IMR-90 (cell line): Measurements from ENCODE around the gene RDH13. TPM values are rescaled to one million over a fixed set of nuclear protein-coding genes. Genes with fewer than 3 reads are reported as not detected.

Experiments
- ATAC-seq: fragments of 200-7000 bp; cut with Tn5 transposase; 2 replicates; pipeline ENCODE4 v1.9.1; 2020; ENCODE audit warnings: low read depth, mild to moderate bottlenecking, moderate library complexity
- BruUV-seq: library from RNA; stranded (reverse); fragments of 400-500 nt; replicated peaks from 2 replicates; lab custom pipeline; 2021; lab: Mats Ljungman, UMichigan
- CTCF ChIA-PET: fragments of 300-600 bp; formaldehyde crosslinking; extraction: SDS; loops from one replicate; lab custom pipeline; 2021; ENCODE audit warnings: antibody characterized with exemption; lab: Yijun Ruan, JAX
- POLR2A ChIA-PET: fragments of 300-600 bp; sonication (Branson Sonifier 250); formaldehyde crosslinking; loops from one replicate; lab custom pipeline; 2022; ENCODE audit warnings: antibody characterized with exemption; ENCODE audit not compliant: unreplicated experiment; lab: Charles Lee
- DNase-seq: peaks from one replicate; pipeline ENCODE4 v3.0.0; 2013
- H2AFZ ChIP-seq: replicated peaks from 2 replicates; pipeline ENCODE3; 2013; ENCODE audit warnings: low read length, mild to moderate bottlenecking; ENCODE audit not compliant: poor library complexity
- H2AK5ac ChIP-seq: 2 replicates; pipeline ENCODE4 v1.6.1; 2013; ENCODE audit warnings: low read depth, low read length, inconsistent platforms
- H2AK9ac ChIP-seq: replicated peaks from 2 replicates; pipeline ENCODE3; 2013; ENCODE audit warnings: mild to moderate bottlenecking, low read depth, low read length, moderate library complexity; ENCODE audit not compliant: poor library complexity
- H2BK120ac ChIP-seq: 2 replicates; pipeline ENCODE4 v1.6.1; 2013; ENCODE audit warnings: low read depth, low read length, inconsistent platforms
- H2BK15ac ChIP-seq: 3 replicates; pipeline ENCODE4 v1.6.1; 2013; ENCODE audit warnings: low read depth, low read length, inconsistent platforms
- H2BK20ac ChIP-seq: 2 replicates; pipeline ENCODE4 v1.6.1; 2013; ENCODE audit warnings: low read depth, mild to moderate bottlenecking, inconsistent platforms, low read length, moderate library complexity
- H2BK5ac ChIP-seq: 2 replicates; pipeline ENCODE4 v1.6.1; 2013; ENCODE audit warnings: mild to moderate bottlenecking, low read depth, low read length, inconsistent platforms; ENCODE audit not compliant: poor library complexity, severe bottlenecking
- H3K14ac ChIP-seq: replicated peaks from 2 replicates; pipeline ENCODE4 v1.6.1; 2013; ENCODE audit warnings: low read depth, low read length, inconsistent platforms
- H3K18ac ChIP-seq: 2 replicates; pipeline ENCODE4 v1.6.1; 2013; ENCODE audit warnings: low read depth, low read length, control low read depth
- H3K23ac ChIP-seq: 2 replicates; pipeline ENCODE4 v1.6.1; 2013; ENCODE audit warnings: low read depth, low read length, inconsistent platforms
- H3K27ac ChIP-seq: 2 replicates; pipeline ENCODE4 v1.5.1; 2013; ENCODE audit warnings: mild to moderate bottlenecking, control low read depth, low read length; ENCODE audit not compliant: insufficient read depth
- H3K27me3 ChIP-seq: 2 replicates; pipeline ENCODE4 v1.6.1; 2013; ENCODE audit warnings: low read length; ENCODE audit not compliant: control insufficient read depth, insufficient read depth
- H3K36me3 ChIP-seq: 2 replicates; pipeline ENCODE4 v1.6.1; 2013; ENCODE audit warnings: low read length, mixed read lengths; ENCODE audit not compliant: control insufficient read depth, insufficient read depth
- H3K4ac ChIP-seq: 2 replicates; pipeline ENCODE4 v1.6.1; 2013; ENCODE audit warnings: low read depth, low read length, inconsistent platforms
- H3K4me1 ChIP-seq: 2 replicates; pipeline ENCODE4 v1.6.1; 2013; ENCODE audit warnings: low read length, mixed read lengths; ENCODE audit not compliant: control insufficient read depth, insufficient read depth
- H3K4me2 ChIP-seq: 2 replicates; pipeline ENCODE4 v1.6.1; 2013; ENCODE audit warnings: low read depth, mild to moderate bottlenecking, control low read depth, low read length, moderate library complexity
- H3K4me3 ChIP-seq: 2 replicates; pipeline ENCODE4 v1.5.1; 2013; ENCODE audit warnings: low read depth, mild to moderate bottlenecking, control low read depth, low read length, moderate library complexity; ENCODE audit not compliant: insufficient read depth
- H3K56ac ChIP-seq: 2 replicates; pipeline ENCODE4 v1.6.1; 2013; ENCODE audit warnings: low read length, inconsistent platforms; ENCODE audit not compliant: insufficient read depth; ENCODE audit errors: extremely low read depth
- H3K79me1 ChIP-seq, 2 experiments: 2 replicates each; pipeline ENCODE4 v1.6.1; 2013; ENCODE audit warnings: low read length in 2 of 2, inconsistent platforms in 1 of 2, low read depth in 1 of 2
- H3K9ac ChIP-seq: 2 replicates; pipeline ENCODE4 v1.6.1; 2013; ENCODE audit warnings: low read depth, low read length, control low read depth
- H3K9me1 ChIP-seq: 2 replicates; pipeline ENCODE4 v1.6.1; 2013; ENCODE audit warnings: low read length, inconsistent platforms; ENCODE audit not compliant: insufficient read depth
- H3K9me3 ChIP-seq: 2 replicates; pipeline ENCODE4 v1.6.1; 2013; ENCODE audit warnings: low read length; ENCODE audit not compliant: control insufficient read depth, insufficient read depth
- H4K20me1 ChIP-seq: 2 replicates; pipeline ENCODE4 v1.6.1; 2013; ENCODE audit warnings: low read length, inconsistent platforms; ENCODE audit not compliant: insufficient read depth
- H4K5ac ChIP-seq: 2 replicates; pipeline ENCODE4 v1.6.1; 2013; ENCODE audit warnings: mild to moderate bottlenecking, low read depth, low read length, control low read depth
- H4K8ac ChIP-seq, 2 experiments: 2 replicates each; pipeline ENCODE4 v1.6.1; 2013; ENCODE audit warnings: low read depth in 2 of 2, low read length in 2 of 2, control low read depth in 1 of 2, inconsistent platforms in 1 of 2
- H4K91ac ChIP-seq: 2 replicates; pipeline ENCODE4 v1.6.1; 2013; ENCODE audit warnings: low read depth, low read length, inconsistent platforms; ENCODE audit not compliant: insufficient read depth
- BHLHE40 ChIP-seq: fragments of 150-350 bp; IDR thresholded peaks from 2 replicates; pipeline ENCODE4 v1.6.1; 2016; ENCODE audit warnings: mild to moderate bottlenecking, low read depth, low read length
- CEBPB ChIP-seq: IDR thresholded peaks from 2 replicates; pipeline ENCODE4 v1.6.1; 2012; ENCODE audit warnings: low read depth, low read length, improper control_type of control experiment
- CHD1 ChIP-seq: IDR thresholded peaks from 2 replicates; pipeline ENCODE4 v1.6.1; 2012; ENCODE audit warnings: low read depth, low read length, improper control_type of control experiment
- FOS ChIP-seq: fragments of 150-350 bp; IDR thresholded peaks from 2 replicates; pipeline ENCODE4 v1.6.1; 2016; ENCODE audit warnings: low read depth, low read length
- MAZ ChIP-seq: IDR thresholded peaks from 2 replicates; pipeline ENCODE4 v1.6.1; 2012; ENCODE audit warnings: low read depth, mild to moderate bottlenecking, low read length, improper control_type of control experiment, moderate library complexity, borderline replicate concordance
- POLR2A ChIP-seq: IDR thresholded peaks from 2 replicates; pipeline ENCODE4 v1.6.1; 2012; ENCODE audit warnings: mild to moderate bottlenecking, low read depth, low read length
- RAD21 ChIP-seq: IDR thresholded peaks from 2 replicates; pipeline ENCODE4 v1.6.1; 2012; ENCODE audit warnings: low read length, improper control_type of control experiment
- USF2 ChIP-seq: fragments of 150-350 bp; IDR thresholded peaks from 2 replicates; pipeline ENCODE4 v1.6.1; 2017; ENCODE audit warnings: mild to moderate bottlenecking, antibody characterized with exemption, low read length, low read depth
- WGBS, 2 experiments: methylation state at CpG; one replicate each; pipeline versions ENCODE4 v1.1.5 to v1.1.7; 2013; ENCODE audit warnings: missing lambda C conversion rate in 2 of 2; ENCODE audit not compliant: insufficient read length in 1 of 2; ENCODE audit errors: extremely low coverage in 2 of 2; 5-methylcytosine and 5-hydroxymethylcytosine counted together
- dilution Hi-C: fragments of 300-500 bp; cut with HindIII; formaldehyde crosslinking; loops from one replicate; pipeline ENCODE4 v1.14.3; 2018; ENCODE audit warnings: low sequenced_read_pairs; ENCODE audit not compliant: unreplicated experiment
- in situ Hi-C: fragments of 300-500 bp; cut with MboI; formaldehyde crosslinking; loops from 3 replicates; pipeline ENCODE4 v1.14.3; 2019; ENCODE audit warnings: low sequenced_read_pairs, inconsistent platforms, mixed read lengths
- intact Hi-C: fragments of 100-400 bp; cut with micrococcal nuclease; formaldehyde crosslinking; loops from 2 replicates; pipeline ENCODE4 v1.10.0; 2022
- polyA plus RNA-seq, 3 experiments: library from polyadenylated mRNA; depleted of rRNA; stranded (reverse); fragments of >200 nt; gene quantifications; 2 replicates each; pipeline ENCODE4 v1.2.3, GENCODE V29; 2012; ENCODE audit warnings: low replicate concordance in 1 of 3
- total RNA-seq: library from RNA; depleted of rRNA; stranded (reverse); fragments of >200 nt; gene quantifications from 2 replicates; pipeline ENCODE4 v1.2.3, GENCODE V29; 2012

RDH13 gene
- total and polyA plus RNA-seq, 2 of the 4 experiments (the other 2 are of a cell fraction): 7.5 to 7.8 TPM

GRCh38 chr19:55032170-55032800, 30.7 kb downstream of the RDH13 start:
- no peak overlapping the region for H2AK5ac ChIP-seq
- H4K20me1 ChIP-seq: no peaks in the 10 kb centered on the region
- no peak overlapping the region for H2AK9ac ChIP-seq
- H2BK15ac ChIP-seq: no peak overlapping the region
- H3K56ac ChIP-seq: no peak overlapping the region
- ATAC-seq: no peak
- intact Hi-C loops (no loop called here), dilution Hi-C loops (no loop called here), in situ Hi-C loops (no loop called here)
- BruUV-seq: no TSS peak
- peaks cover 10% of the 10 kb centered on the region; the same call in 1 of the 2 replicates for H3K9me3 ChIP-seq
- no peak overlapping the region for H2BK5ac ChIP-seq
- H3K14ac ChIP-seq: no peak overlapping the region
- no peak overlapping the region for H2BK20ac ChIP-seq
- H4K91ac ChIP-seq: no peak overlapping the region
- H3K36me3 ChIP-seq: no peaks in the 10 kb centered on the region
- TF ChIP-seq POLR2A (no peak), CEBPB (no peak), CHD1 (no peak), FOS (no peak), USF2 (no peak), MAZ (no peak), RAD21 (no peak), BHLHE40 (no peak)
- no peak overlapping the region for H4K8ac ChIP-seq
- H3K79me1 ChIP-seq: no peaks in the 10 kb centered on the region
- H3K9ac ChIP-seq: no peak overlapping the region
- H3K27ac ChIP-seq: no peak overlapping the region
- H3K4me1 ChIP-seq: no peaks in the 10 kb centered on the region
- H3K4me2 ChIP-seq: no peak overlapping the region
- no peak overlapping the region for H2BK120ac ChIP-seq
- H3K27me3 ChIP-seq: no peaks in the 10 kb centered on the region
- CTCF ChIA-PET: no interaction called here
- H3K23ac ChIP-seq: no peak overlapping the region
- DNase-seq: no peak
- H3K4me3 ChIP-seq: no peak overlapping the region
- WGBS, 2 experiments: 84% methylated on average over 14 of the region's 22 CpGs; no CpG with 5 or more reads in 1 of the 2 experiments
- no peak overlapping the region for H4K5ac ChIP-seq
- no peak overlapping the region for H2AFZ ChIP-seq
- no peaks in the 10 kb centered on the region for H3K9me1 ChIP-seq
- no peak overlapping the region for H3K18ac ChIP-seq
- no peak overlapping the region for H3K4ac ChIP-seq
- POLR2A ChIA-PET: no interaction called here
